HCT116 (cell line): ENCODE measurements around the gene DPF3. TPM values are rescaled to one million over a fixed set of nuclear protein-coding genes. Genes with fewer than 3 reads are reported as not detected.

ENCODE experiments used
- ATAC-seq: fragments of 200-7000 bp; cut with Tn5 transposase; 2 replicates; pipeline ENCODE4 v1.9.1; 2020; ENCODE audit warnings: mild to moderate bottlenecking, moderate library complexity
- BruUV-seq: library from RNA; stranded (reverse); fragments of 400-500 nt; replicated peaks from 2 replicates; lab custom pipeline; 2021; lab: Mats Ljungman, UMichigan
- CTCF ChIA-PET: fragments of 300-600 bp; sonication (Branson Sonifier 250); formaldehyde crosslinking; loops from one replicate; lab custom pipeline; 2021; ENCODE audit warnings: antibody characterized with exemption; lab: Charles Lee
- POLR2A ChIA-PET: fragments of 300-600, 350-600 bp; sonication (Branson Sonifier 250); formaldehyde crosslinking; loops from one replicate; lab custom pipeline; 2021; ENCODE audit warnings: antibody characterized with exemption; lab: Charles Lee
- RAD21 ChIA-PET, 2 experiments: fragments of 300-600 bp; sonication (Branson Sonifier 250); formaldehyde crosslinking; loops; one replicate each; lab custom pipeline; 2023; ENCODE audit warnings: low total read pairs in 2 of 2; ENCODE audit not compliant: uncharacterized antibody in 2 of 2, unreplicated experiment in 2 of 2, low non-redundant PET in 1 of 2; lab: Charles Lee
- DNase-seq: peaks from one replicate; pipeline ENCODE4 v3.0.0-alpha.2; 2010; ENCODE audit warnings: low read depth, low spot score
- H2AFZ ChIP-seq: fragments of 200-600 bp; shearing (Covaris generic), sonication (generic); 2 replicates; pipeline ENCODE4 v1.6.1; 2017; ENCODE audit warnings: low read depth, mixed run types, mixed read lengths, antibody characterized with exemption, low read length; ENCODE audit not compliant: poor library complexity, severe bottlenecking
- H3K27ac ChIP-seq: 2 replicates; pipeline ENCODE4 v1.5.1; 2012; ENCODE audit warnings: low read depth, low read length
- H3K27me3 ChIP-seq: fragments of 200-600 bp; sonication (generic); 2 replicates; pipeline ENCODE4 v1.6.1; 2016; ENCODE audit warnings: mixed run types, low read length, mixed read lengths; ENCODE audit not compliant: insufficient read depth
- H3K36me3 ChIP-seq, 2 experiments: fragments of 200-500 bp in 1 of 2; fragments of 200-600 bp in 1 of 2; sonication (Bioruptor generic) in 1 of 2; sonication (generic) in 1 of 2; 2 replicates each; pipeline versions ENCODE4 v1.5.1 to v1.6.1; 2014 to 2016; ENCODE audit warnings: low read length in 2 of 2, inconsistent platforms in 1 of 2, mixed read lengths in 1 of 2, mixed run types in 1 of 2; ENCODE audit not compliant: insufficient read depth in 2 of 2, control insufficient read depth in 1 of 2
- H3K4me1 ChIP-seq, 2 experiments: fragments of 200-600 bp in 1 of 2; sonication (generic) in 1 of 2; 2 replicates each; pipeline versions ENCODE4 v1.5.1 to v1.6.1; 2012 to 2017; ENCODE audit warnings: low read length in 2 of 2, inconsistent platforms in 1 of 2, mild to moderate bottlenecking in 1 of 2, mixed read lengths in 1 of 2, mixed run types in 1 of 2, moderate library complexity in 1 of 2; ENCODE audit not compliant: insufficient read depth in 2 of 2, control insufficient read depth in 1 of 2
- H3K4me2 ChIP-seq: fragments of 200-600 bp; sonication (generic); 2 replicates; pipeline ENCODE4 v1.6.1; 2017; ENCODE audit warnings: mixed run types, low read length, mixed read lengths
- H3K4me3 ChIP-seq, 2 experiments: fragments of 200-600 bp in 1 of 2; sonication (generic) in 1 of 2; replicated peaks in 1 of 2; 2 replicates each; pipeline ENCODE4 v1.5.1; 2011 to 2016; ENCODE audit warnings: low read length in 2 of 2, control low read depth in 1 of 2, low read depth in 1 of 2, mild to moderate bottlenecking in 1 of 2, mixed read lengths in 1 of 2, mixed run types in 1 of 2
- H3K79me2 ChIP-seq: fragments of 200-600 bp; sonication (generic); 2 replicates; pipeline ENCODE4 v1.6.1; 2017; ENCODE audit warnings: mild to moderate bottlenecking, mixed run types, low read length, moderate library complexity, mixed read lengths; ENCODE audit not compliant: insufficient read depth
- H3K9ac ChIP-seq: fragments of 200-600 bp; sonication (generic); 2 replicates; pipeline ENCODE4 v1.6.1; 2016; ENCODE audit warnings: low read length, mixed read lengths
- H3K9me2 ChIP-seq: fragments of 200-600 bp; sonication (generic), shearing (Covaris generic); 2 replicates; pipeline ENCODE4 v1.6.1; 2017; ENCODE audit warnings: mixed run types, mild to moderate bottlenecking, moderate library complexity; ENCODE audit not compliant: insufficient read depth
- H3K9me3 ChIP-seq, 2 experiments: fragments of 200-500 bp in 1 of 2; fragments of 200-600 bp in 1 of 2; sonication (Bioruptor generic) in 1 of 2; sonication (generic) in 1 of 2; 2 replicates each; pipeline ENCODE4 v1.6.1; 2014 to 2017; ENCODE audit warnings: low read length in 2 of 2, mixed read lengths in 2 of 2, inconsistent platforms in 1 of 2, low read depth in 1 of 2, mild to moderate bottlenecking in 1 of 2, mixed run types in 1 of 2, moderate library complexity in 1 of 2; ENCODE audit not compliant: control insufficient read depth in 1 of 2, insufficient read depth in 1 of 2
- H4K20me1 ChIP-seq: fragments of 200-600 bp; sonication (generic), shearing (Covaris generic); 2 replicates; pipeline ENCODE4 v1.6.1; 2017; ENCODE audit warnings: mixed run types, mild to moderate bottlenecking, moderate library complexity; ENCODE audit not compliant: insufficient read depth
- ATF3 ChIP-seq: IDR thresholded peaks from 2 replicates; pipeline ENCODE4 v1.6.1; 2012
- CBX3 ChIP-seq: IDR thresholded peaks from 2 replicates; pipeline ENCODE4 v1.6.1; 2012; ENCODE audit warnings: low read depth
- CTCF ChIP-seq, 3 experiments: fragments of 200-600 bp in 1 of 3; sonication (generic) in 1 of 3; IDR thresholded peaks in 2 of 3; conservative IDR thresholded peaks in 1 of 3; 2 replicates each; pipeline ENCODE4 v1.5.1; 2012 to 2017; ENCODE audit warnings: low read depth in 2 of 3, low read length in 2 of 3, antibody characterized with exemption in 1 of 3, borderline replicate concordance in 1 of 3, control low read depth in 1 of 3, mild to moderate bottlenecking in 1 of 3, mixed read lengths in 1 of 3, mixed run types in 1 of 3, moderate library complexity in 1 of 3; ENCODE audit not compliant: insufficient read depth in 1 of 3
- EZH2 ChIP-seq: fragments of 200-600 bp; sonication (generic); IDR thresholded peaks from 2 replicates; pipeline ENCODE4 v1.6.1; 2017; ENCODE audit warnings: antibody characterized with exemption, mixed run types
- SIN3A ChIP-seq: IDR thresholded peaks from 2 replicates; pipeline ENCODE4 v1.6.1; 2012; ENCODE audit warnings: low read depth
- YY1 ChIP-seq: IDR thresholded peaks from 2 replicates; pipeline ENCODE4 v1.6.1; 2011; ENCODE audit warnings: low read length, low read depth, moderate library complexity, mild to moderate bottlenecking; ENCODE audit not compliant: insufficient replicate concordance; ENCODE audit errors: extremely low read depth
- intact Hi-C: fragments of 100-400 bp; cut with micrococcal nuclease; formaldehyde crosslinking; loops from 2 replicates; pipeline ENCODE4 v1.10.0; 2022
- total RNA-seq: library from RNA; stranded (reverse); gene quantifications from one replicate; pipeline ENCODE4 v1.2.1, GENCODE V29; 2021; ENCODE audit not compliant: unreplicated experiment

DPF3 gene
- total RNA-seq, 1 experiment from 2014 or later, result 0.27 TPM

- no peaks in the 10 kb centered on the region for H3K79me2 ChIP-seq
- DNase-seq (no peak), ATAC-seq (no peak)
- intact Hi-C loops, result no loop called here
- no peak for TF ChIP-seq CBX3
- no peak for TF ChIP-seq SIN3A
- TF ChIP-seq YY1, result no peak
- peaks cover 0 to 5% of the 10 kb centered on the region in 2 experiments; a peak in 1 of 4 replicates for H3K4me1 ChIP-seq
- no peak overlapping the region for H3K27ac ChIP-seq
- ChIA-PET RAD21 (no interaction called here), POLR2A (no interaction called here), CTCF (interaction anchor here (1.3 kb wide), 1 partner anchor 9 kb away, joined by 4 read pairs; no protein-coding TSS in a partner anchor)
- H2AFZ ChIP-seq, result no peak overlapping the region
- no peaks in the 10 kb centered on the region for H3K9me3 ChIP-seq
- H3K36me3 ChIP-seq, result no peaks in the 10 kb centered on the region
- H3K9ac ChIP-seq, result no peak overlapping the region
- H3K9me2 ChIP-seq, result no peaks in the 10 kb centered on the region
- H3K4me3 ChIP-seq, result no peak overlapping the region
- H3K4me2 ChIP-seq, result no peak overlapping the region
- H3K27me3 ChIP-seq, result peaks cover 38% of the 10 kb centered on the region; the same call in 1 of the 2 replicates
- no TSS peak for BruUV-seq
- no peaks in the 10 kb centered on the region for H4K20me1 ChIP-seq
Measured at GRCh38 chr14:72636094-72636493, 257.8 kb downstream of the DPF3 start.

GRCh38 chr14:72634691-72635616, 258.9 kb downstream of the DPF3 start:
- H3K4me1 ChIP-seq, result peaks cover 0 to 5% of the 10 kb centered on the region in 2 experiments; a peak in 1 of 4 replicates
- no peak overlapping the region for H2AFZ ChIP-seq
- intact Hi-C loops, result no loop called here
- no peak overlapping the region for H3K4me3 ChIP-seq
- H3K4me2 ChIP-seq, result no peak overlapping the region
- no TSS peak for BruUV-seq
- no peaks in the 10 kb centered on the region; the same call in 1 of the 2 replicates for H3K9me2 ChIP-seq
- peaks cover 38% of the 10 kb centered on the region; the same call in 1 of the 2 replicates for H3K27me3 ChIP-seq
- no peak overlapping the region for H3K27ac ChIP-seq
- CTCF ChIA-PET, result interaction anchor here (1.3 kb wide), 1 partner anchor 10 kb away, joined by 4 read pairs; no protein-coding TSS in a partner anchor
- H4K20me1 ChIP-seq, result no peaks in the 10 kb centered on the region
- RAD21 ChIA-PET, result no interaction called here
- H3K9ac ChIP-seq, result no peak overlapping the region
- no peaks in the 10 kb centered on the region for H3K9me3 ChIP-seq
- ATAC-seq (peak; percentile 50; the same call in 1 of the 2 replicates), DNase-seq (no peak)
- H3K36me3 ChIP-seq, result no peaks in the 10 kb centered on the region
- POLR2A ChIA-PET, result no interaction called here
- no peaks in the 10 kb centered on the region for H3K79me2 ChIP-seq
- TF ChIP-seq ATF3 (no peak), CTCF (IDR thresholded peaks at IDR 0.05 in 2 of 3, conservative IDR thresholded peaks at IDR 0.05 in 1 of 3; ENCODE audit: borderline replicate concordance in 1 of 3, insufficient read depth in 1 of 3, low read depth in 2 of 3, low read length in 2 of 3) (0 out of 6 replicates have a peak, but pooled peaks of 2 of the 3 experiments have one; percentile 6 to 7), EZH2 (no peak)
